GM19193 (cell line): Measurements from ENCODE around the gene KRTAP16-1.

Experiments used
- POLR2A ChIP-seq: IDR thresholded peaks from 4 replicates; pipeline ENCODE4 v1.6.1; 2011; ENCODE audit not compliant: insufficient read depth, insufficient read length; ENCODE audit errors: extremely low read depth

KRTAP16-1 gene

GRCh38 chr17:41334385-41335305 is 25.5 kb upstream of the KRTAP16-1 start:
- no peak for TF ChIP-seq POLR2A

GRCh38 chr17:41333836-41334235 is 24.7 kb upstream of the KRTAP16-1 start:
- no peak for TF ChIP-seq POLR2A

- no peak for TF ChIP-seq POLR2A
These were observed 24.0 kb upstream of the KRTAP16-1 start for GRCh38 chr17:41333098-41333497.

- TF ChIP-seq POLR2A = no peak
These were observed 23.1 kb upstream of the KRTAP16-1 start for GRCh38 chr17:41332239-41332638.

GRCh38 chr17:41331606-41332005 is 22.5 kb upstream of the KRTAP16-1 start:
- no peak for TF ChIP-seq POLR2A

GRCh38 chr17:41329279-41329948 is 20.3 kb upstream of the KRTAP16-1 start:
- no peak for TF ChIP-seq POLR2A

GRCh38 chr17:41328207-41328606 is 19.1 kb upstream of the KRTAP16-1 start:
- TF ChIP-seq POLR2A = no peak

GRCh38 chr17:41327411-41328120 is 18.5 kb upstream of the KRTAP16-1 start:
- no peak for TF ChIP-seq POLR2A

- no peak for TF ChIP-seq POLR2A
These were observed 17.4 kb upstream of the KRTAP16-1 start for GRCh38 chr17:41326173-41327145.

- no peak for TF ChIP-seq POLR2A
These were observed 16.5 kb upstream of the KRTAP16-1 start for GRCh38 chr17:41325611-41326010.

GRCh38 chr17:41325126-41325525 is 16.0 kb upstream of the KRTAP16-1 start:
- no peak for TF ChIP-seq POLR2A

GRCh38 chr17:41324180-41325075 is 15.3 kb upstream of the KRTAP16-1 start:
- no peak for TF ChIP-seq POLR2A
